Smooth muscle cell (in vitro differentiated cells): ENCODE measurements around the gene NDE1. TPM values are rescaled to one million over a fixed set of nuclear protein-coding genes. Genes with fewer than 3 reads are reported as not detected.

Experiments used
- DNase-seq: peaks from one replicate; lab custom pipeline; 2025; ENCODE audit not compliant: unreplicated experiment; lab: John Stamatoyannopoulos, UW
- H2AFZ ChIP-seq: fragments of 200-600 bp; sonication (generic); 2 replicates; pipeline ENCODE4 v1.6.0; 2016; ENCODE audit warnings: antibody characterized with exemption, low read depth, mild to moderate bottlenecking
- H3F3A ChIP-seq: fragments of 200-600 bp; sonication (generic); 2 replicates; pipeline ENCODE4 v1.6.0; 2017; ENCODE audit warnings: antibody characterized with exemption, low read depth
- H3K27ac ChIP-seq: fragments of 200-600 bp; sonication (generic); 2 replicates; pipeline ENCODE4 v1.5.1; 2016; ENCODE audit warnings: low read depth, mild to moderate bottlenecking
- H3K27me3 ChIP-seq: fragments of 200-600 bp; sonication (generic); 2 replicates; pipeline ENCODE4 v1.6.1; 2016; ENCODE audit warnings: low read depth, mild to moderate bottlenecking
- H3K36me3 ChIP-seq: fragments of 200-600 bp; sonication (generic); 2 replicates; pipeline ENCODE4 v1.5.1; 2016; ENCODE audit warnings: low read depth
- H3K4me1 ChIP-seq: fragments of 200-600 bp; sonication (generic); 2 replicates; pipeline ENCODE4 v1.5.1; 2016; ENCODE audit warnings: low read depth
- H3K4me2 ChIP-seq: fragments of 200-600 bp; sonication (generic); 2 replicates; pipeline ENCODE4 v1.6.0; 2016; ENCODE audit warnings: mild to moderate bottlenecking
- H3K4me3 ChIP-seq: fragments of 200-600 bp; sonication (generic); 2 replicates; pipeline ENCODE4 v1.5.1; 2016; ENCODE audit warnings: mild to moderate bottlenecking
- H3K79me2 ChIP-seq: fragments of 200-600 bp; sonication (generic); 2 replicates; pipeline ENCODE4 v1.6.0; 2016; ENCODE audit warnings: low read depth, mild to moderate bottlenecking
- H3K9ac ChIP-seq: fragments of 200-600 bp; sonication (generic); 2 replicates; pipeline ENCODE4 v1.6.0; 2016; ENCODE audit warnings: low read depth
- H3K9me3 ChIP-seq: fragments of 200-600 bp; sonication (generic); replicated peaks from 2 replicates; pipeline ENCODE4 v1.5.1; 2016; ENCODE audit warnings: low read depth
- H4K20me1 ChIP-seq: fragments of 200-600 bp; sonication (generic); 2 replicates; pipeline ENCODE4 v1.6.0; 2016; ENCODE audit warnings: low read depth
- WGBS: methylation state at CpG from one replicate; pipeline ENCODE4 v1.1.7; 2016; ENCODE audit warnings: low lambda C conversion rate; 5-methylcytosine and 5-hydroxymethylcytosine counted together
- polyA plus RNA-seq: library from polyadenylated mRNA; unstranded; fragments of >200 nt; fragmentation: Nextera tagmentation; extraction: Ambion mirVana; gene quantifications from 2 replicates; pipeline ENCODE4 v1.2.1, GENCODE V29; 2016
- total RNA-seq: library from RNA; depleted of rRNA; stranded (reverse); fragments of >200 nt; gene quantifications from 2 replicates; pipeline ENCODE4 v1.2.3, GENCODE V29; 2014
- TF ChIP-seq, protein P1 (sequence below): fragments of 200-600 bp; sonication (generic); IDR thresholded peaks from 2 replicates; pipeline ENCODE4 v1.5.1; 2017; ENCODE audit warnings: borderline replicate concordance, mild to moderate bottlenecking, antibody characterized with exemption; ENCODE audit not compliant: insufficient read depth, poor library complexity, severe bottlenecking

Gene NDE1
- total and polyA plus RNA-seq, 2 experiments from 2014 or later, result 12.2 to 17.9 TPM

DNA sequence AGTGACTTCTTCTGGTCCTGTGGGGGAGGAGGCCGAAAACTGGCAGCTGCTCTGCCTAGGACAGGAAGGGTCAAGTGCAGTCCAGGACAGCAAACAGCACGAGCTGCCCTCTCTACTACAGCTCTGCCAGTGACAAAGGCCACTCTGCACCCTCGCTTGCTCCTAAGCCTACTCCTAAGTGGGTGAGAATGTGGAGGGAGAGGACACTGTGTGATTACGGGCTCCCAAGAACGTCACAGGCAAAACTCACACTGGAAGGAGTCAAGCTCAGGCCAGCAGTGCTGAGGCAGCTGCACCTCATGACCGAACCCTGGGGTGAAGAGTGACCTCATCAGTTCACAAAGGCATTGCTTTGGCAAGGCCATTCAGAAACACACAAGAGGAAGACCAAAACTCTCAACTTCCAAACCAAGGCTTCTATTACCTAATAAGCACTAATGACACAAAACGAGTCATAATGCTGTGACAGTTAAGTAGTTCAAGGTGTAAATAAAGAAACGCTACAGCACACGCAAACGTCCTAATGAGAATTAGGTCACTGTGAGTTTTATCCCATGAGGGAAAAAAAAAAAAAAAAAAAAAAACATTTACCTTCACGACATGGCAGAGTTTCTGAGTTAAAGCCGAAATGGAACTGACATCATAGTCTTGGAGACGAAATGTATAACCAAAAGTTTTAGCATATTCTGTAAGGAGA lies 42.2 kb upstream of the NDE1 start:
- Histone ChIP-seq H3K27me3 (no peaks in the 10 kb centered on the region), H3K36me3 (peaks cover 32% of the 10 kb centered on the region), H3K79me2 (no peaks in the 10 kb centered on the region), H3F3A (no peaks in the 10 kb centered on the region), H2AFZ (no peak overlapping the region), H3K4me1 (no peaks in the 10 kb centered on the region), H3K4me3 (no peak overlapping the region), H3K27ac (no peak overlapping the region), H4K20me1 (peaks cover 18% of the 10 kb centered on the region), H3K4me2 (no peak overlapping the region), H3K9ac (no peak overlapping the region), H3K9me3 (no peaks in the 10 kb centered on the region)
- TF ChIP-seq, protein P1, sequence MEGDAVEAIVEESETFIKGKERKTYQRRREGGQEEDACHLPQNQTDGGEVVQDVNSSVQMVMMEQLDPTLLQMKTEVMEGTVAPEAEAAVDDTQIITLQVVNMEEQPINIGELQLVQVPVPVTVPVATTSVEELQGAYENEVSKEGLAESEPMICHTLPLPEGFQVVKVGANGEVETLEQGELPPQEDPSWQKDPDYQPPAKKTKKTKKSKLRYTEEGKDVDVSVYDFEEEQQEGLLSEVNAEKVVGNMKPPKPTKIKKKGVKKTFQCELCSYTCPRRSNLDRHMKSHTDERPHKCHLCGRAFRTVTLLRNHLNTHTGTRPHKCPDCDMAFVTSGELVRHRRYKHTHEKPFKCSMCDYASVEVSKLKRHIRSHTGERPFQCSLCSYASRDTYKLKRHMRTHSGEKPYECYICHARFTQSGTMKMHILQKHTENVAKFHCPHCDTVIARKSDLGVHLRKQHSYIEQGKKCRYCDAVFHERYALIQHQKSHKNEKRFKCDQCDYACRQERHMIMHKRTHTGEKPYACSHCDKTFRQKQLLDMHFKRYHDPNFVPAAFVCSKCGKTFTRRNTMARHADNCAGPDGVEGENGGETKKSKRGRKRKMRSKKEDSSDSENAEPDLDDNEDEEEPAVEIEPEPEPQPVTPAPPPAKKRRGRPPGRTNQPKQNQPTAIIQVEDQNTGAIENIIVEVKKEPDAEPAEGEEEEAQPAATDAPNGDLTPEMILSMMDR, result no peak
- no peak for DNase-seq
- 92% methylated on average over 13 of the region's 13 CpGs for whole genome bisulfite sequencing

DNA sequence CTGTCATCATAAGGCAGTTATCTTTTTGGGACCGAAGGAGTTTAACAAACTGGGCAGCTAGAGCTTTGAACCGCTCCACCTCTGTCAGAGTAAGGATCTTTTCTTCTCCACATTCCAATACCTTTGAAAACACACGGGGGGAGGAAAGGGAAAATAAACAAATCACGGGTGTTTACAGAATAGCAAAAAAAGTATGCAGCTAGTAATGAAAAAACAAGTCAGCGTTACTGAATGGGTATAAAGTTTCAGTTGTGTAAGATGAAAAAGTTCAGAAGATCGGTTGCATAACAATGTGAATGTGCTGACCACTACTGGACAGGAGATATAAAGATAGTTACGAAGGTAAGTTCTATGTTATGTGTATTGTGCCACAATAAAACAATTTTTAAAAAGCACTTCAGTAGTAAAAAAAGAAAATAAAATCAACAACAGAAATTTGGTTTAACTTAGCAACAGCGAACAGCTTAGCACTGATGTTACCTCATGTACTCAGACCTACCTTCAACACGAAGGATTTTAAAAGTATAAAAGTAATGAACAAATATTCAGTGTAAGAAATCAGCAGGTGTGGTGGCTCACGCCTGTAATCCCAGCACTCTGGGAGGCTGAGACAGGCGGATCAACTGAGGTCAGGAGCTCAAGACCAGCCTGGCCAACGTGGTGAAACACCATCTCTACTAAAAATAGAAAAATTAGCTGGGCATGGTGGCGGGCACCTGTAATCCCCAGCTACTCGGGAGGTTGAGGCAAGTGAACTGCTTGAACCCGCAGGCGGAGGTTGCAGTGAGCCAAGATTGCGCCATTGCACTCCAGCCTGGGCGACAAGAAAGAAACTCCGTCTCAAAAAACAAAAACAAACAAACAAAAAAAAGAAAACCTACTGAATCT lies 41.4 kb upstream of the NDE1 start:
- Histone ChIP-seq H2AFZ (no peak overlapping the region), H3K4me3 (no peak overlapping the region), H3K79me2 (no peaks in the 10 kb centered on the region), H3K4me1 (no peaks in the 10 kb centered on the region), H3F3A (no peaks in the 10 kb centered on the region), H3K9me3 (no peaks in the 10 kb centered on the region), H3K4me2 (no peak overlapping the region), H4K20me1 (peaks cover 18% of the 10 kb centered on the region), H3K36me3 (peaks cover 27% of the 10 kb centered on the region), H3K27ac (no peak overlapping the region), H3K27me3 (no peaks in the 10 kb centered on the region), H3K9ac (no peak overlapping the region)
- no peak for DNase-seq
- 95% methylated on average over 19 of the region's 19 CpGs for WGBS
- TF ChIP-seq, protein P1, result no peak

DNA sequence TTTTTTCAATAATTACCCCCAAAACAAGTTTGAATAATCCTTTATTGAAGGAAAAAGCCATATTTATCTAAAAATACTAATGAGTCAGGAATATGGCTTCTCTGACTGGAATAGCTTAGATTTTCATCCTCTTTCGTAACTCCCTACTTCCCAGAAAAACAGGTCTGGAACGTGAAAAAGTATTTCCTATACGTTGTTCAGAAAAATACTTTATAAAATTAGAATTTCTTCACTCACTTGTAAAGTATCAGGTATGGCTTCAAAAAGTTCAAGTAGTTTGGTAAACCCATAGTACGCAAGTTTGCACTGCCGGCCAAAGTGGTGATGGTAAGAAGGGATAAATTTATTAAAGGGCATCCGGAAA lies 40.8 kb upstream of the NDE1 start:
- Histone ChIP-seq H2AFZ (no peak overlapping the region), H3K4me3 (no peak overlapping the region), H3K9me3 (no peaks in the 10 kb centered on the region), H3K4me1 (no peaks in the 10 kb centered on the region), H3K36me3 (peaks cover 27% of the 10 kb centered on the region), H3K79me2 (no peaks in the 10 kb centered on the region), H3K4me2 (no peak overlapping the region), H3F3A (no peaks in the 10 kb centered on the region), H4K20me1 (peaks cover 18% of the 10 kb centered on the region), H3K27me3 (no peaks in the 10 kb centered on the region), H3K27ac (no peak overlapping the region), H3K9ac (no peak overlapping the region)
- no peak for DNase-seq
- TF ChIP-seq, protein P1, result no peak
- WGBS, result 91% methylated on average over 6 of the region's 6 CpGs
